ENCODE data around the gene RNF182. TPM values are rescaled to one million over a fixed set of nuclear protein-coding genes. Genes with fewer than 3 reads are reported as not detected.

The RNF182 gene
- total and polyA plus RNA-seq, 10 of the 15 experiments (the other 5 are each of a cell fraction or from before 2014, with no cell fraction given): not detected

GRCh38 chr6:14004258-14004657 lies 79.5 kb downstream of the RNF182 start:
- no TSS peak for BruUV-seq (replicated peaks)
- Histone ChIP-seq H3K27me3 (replicated peaks in 1 of 2; ENCODE audit: control insufficient read depth in 2 of 2, insufficient read depth in 2 of 2, low read length in 1 of 2) (no peaks in the 10 kb centered on the region), H3K9me3 (replicated peaks; ENCODE audit: control insufficient read depth, insufficient read depth, low read length) (no peaks in the 10 kb centered on the region), H3K4me1 (ENCODE audit: control insufficient read depth, insufficient read depth, low read length) (no peaks in the 10 kb centered on the region), H3K79me2 (ENCODE audit: control insufficient read depth, insufficient read depth, low read length) (no peaks in the 10 kb centered on the region), H3K4me2 (ENCODE audit: control insufficient read depth, insufficient read depth) (no peak overlapping the region), H3K27ac (ENCODE audit: control insufficient read depth, insufficient read depth) (no peak overlapping the region), H4K20me1 (ENCODE audit: control insufficient read depth, insufficient read depth) (no peaks in the 10 kb centered on the region), H3K9ac (ENCODE audit: control insufficient read depth, insufficient read depth, low read length) (no peak overlapping the region), H2AFZ (ENCODE audit: control insufficient read depth, low read depth, low read length) (no peak overlapping the region), H3K4me3 (no peak overlapping the region), H3K36me3 (ENCODE audit: control insufficient read depth in 2 of 2, insufficient read depth in 2 of 2, low read length in 1 of 2) (no peaks in the 10 kb centered on the region)
- in situ Hi-C loops (cut with MboI): no loop called here
- ChIA-PET RAD21 (ENCODE audit: unreplicated experiment) (no interaction called here), CTCF (no interaction called here), POLR2A (no interaction called here), SMC1A (ENCODE audit: uncharacterized antibody, unreplicated experiment) (interaction anchor here (1.3 kb wide), 1 partner anchor 30 kb away, joined by 3 read pairs; no protein-coding TSS in a partner anchor)
- no peak for TF ChIP-seq ZSCAN29 (IDR thresholded peaks at IDR 0.05)
- TF ChIP-seq SREBF1 (IDR thresholded peaks at IDR 0.05; ENCODE audit: low read length): no peak
- no peak for TF ChIP-seq KAT2A (conservative IDR thresholded peaks at IDR 0.05; ENCODE audit: control insufficient read depth, low read depth, low read length)
- intact Hi-C loops (cut with micrococcal nuclease; ENCODE audit: unreplicated experiment): no loop called here
- WGBS (ENCODE audit: insufficient coverage, insufficient replicate concordance, low lambda C conversion rate, missing lambda C conversion rate): 56% methylated on average over 9 of the region's 9 CpGs
- ATAC-seq (no peak), DNase-seq (ENCODE audit: low read depth, low spot score) (no peak), FAIRE-seq (no peak)

- no TSS peak for BruUV-seq (replicated peaks)
- no peak overlapping the region for H3K27ac ChIP-seq (ENCODE audit: control insufficient read depth, insufficient read depth)
- H3K4me2 ChIP-seq (ENCODE audit: control insufficient read depth, insufficient read depth): no peak overlapping the region
- H3K36me3 ChIP-seq (ENCODE audit: control insufficient read depth in 2 of 2, insufficient read depth in 2 of 2, low read length in 1 of 2): no peaks in the 10 kb centered on the region
- H3K4me3 ChIP-seq: no peak overlapping the region
- peaks cover 0 to 4% of the 10 kb centered on the region in 2 experiments; a peak in 2 of 4 replicates for H3K27me3 ChIP-seq (replicated peaks in 1 of 2; ENCODE audit: control insufficient read depth in 2 of 2, insufficient read depth in 2 of 2, low read length in 1 of 2)
- ChIA-PET SMC1A (ENCODE audit: uncharacterized antibody, unreplicated experiment) (interaction anchor here (1.6 kb wide), 1 partner anchor 11 kb away, joined by 3 read pairs; no protein-coding TSS in a partner anchor), CTCF (interaction anchor here (1.0 to 1.5 kb wide), 3 partner anchors 12 to 36 kb away, joined by 3 to 4 read pairs (median 3); no protein-coding TSS in a partner anchor), POLR2A (no interaction called here), RAD21 (ENCODE audit: unreplicated experiment) (no interaction called here)
- H3K79me2 ChIP-seq (ENCODE audit: control insufficient read depth, insufficient read depth, low read length): no peaks in the 10 kb centered on the region
- no peak for DNase-seq (ENCODE audit: low read depth, low spot score)
- H2AFZ ChIP-seq (ENCODE audit: control insufficient read depth, low read depth, low read length): no peak overlapping the region
- intact Hi-C loops (cut with micrococcal nuclease; ENCODE audit: unreplicated experiment) (no loop called here), in situ Hi-C loops (cut with MboI) (no loop called here)
- no peaks in the 10 kb centered on the region for H4K20me1 ChIP-seq (ENCODE audit: control insufficient read depth, insufficient read depth)
- 22% methylated on average over 5 of the region's 5 CpGs for WGBS (ENCODE audit: insufficient coverage, insufficient replicate concordance, low lambda C conversion rate, missing lambda C conversion rate)
- no peak for TF ChIP-seq NR2C2 (IDR thresholded peaks at IDR 0.05; ENCODE audit: borderline replicate concordance, control insufficient read depth, insufficient read length, low read depth)
- no peak for TF ChIP-seq CBX3 (IDR thresholded peaks at IDR 0.05; ENCODE audit: borderline replicate concordance, low read depth)
- TF ChIP-seq, protein P1, sequence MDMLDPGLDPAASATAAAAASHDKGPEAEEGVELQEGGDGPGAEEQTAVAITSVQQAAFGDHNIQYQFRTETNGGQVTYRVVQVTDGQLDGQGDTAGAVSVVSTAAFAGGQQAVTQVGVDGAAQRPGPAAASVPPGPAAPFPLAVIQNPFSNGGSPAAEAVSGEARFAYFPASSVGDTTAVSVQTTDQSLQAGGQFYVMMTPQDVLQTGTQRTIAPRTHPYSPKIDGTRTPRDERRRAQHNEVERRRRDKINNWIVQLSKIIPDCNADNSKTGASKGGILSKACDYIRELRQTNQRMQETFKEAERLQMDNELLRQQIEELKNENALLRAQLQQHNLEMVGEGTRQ (IDR thresholded peaks at IDR 0.05; ENCODE audit: borderline replicate concordance, low read depth, low read length): no peak
- no peak for TF ChIP-seq ZZZ3 (IDR thresholded peaks at IDR 0.05; ENCODE audit: control insufficient read depth, insufficient read length, low read depth)
- no peak for TF ChIP-seq YY1 (IDR thresholded peaks at IDR 0.05; ENCODE audit: low read depth, low read length)
- TF ChIP-seq MTA2 (IDR thresholded peaks at IDR 0.05; ENCODE audit: low read depth): no peak
- no peak for ATAC-seq
- H3K9ac ChIP-seq (ENCODE audit: control insufficient read depth, insufficient read depth, low read length): no peak overlapping the region
- H3K4me1 ChIP-seq (ENCODE audit: control insufficient read depth, insufficient read depth, low read length): no peaks in the 10 kb centered on the region
- no peaks in the 10 kb centered on the region for H3K9me3 ChIP-seq (replicated peaks; ENCODE audit: control insufficient read depth, insufficient read depth, low read length)
- FAIRE-seq: no peak
Measured at GRCh38 chr6:14008809-14009208, 84.1 kb downstream of the RNF182 start.
